HG02938 (cell line): ENCODE measurements around the gene AKAP17A.
"Not testable (repeated sequence)": the region's sequence is repeated elsewhere in the genome, so short reads cannot be mapped to it uniquely, and the experiment has no call there.

Experiments used
- ATAC-seq: cut with Tn5 transposase; IDR thresholded peaks from one replicate; pipeline ENCODE4 v1.9.1; 2021; ENCODE audit warnings: mild to moderate bottlenecking, moderate library complexity; ENCODE audit not compliant: unreplicated experiment

The AKAP17A gene

GRCh38 chrX:1591102-1591862, at the start of gene AKAP17A:
Gene AKAP17A (plus strand): TSS chrX:1591604. CDS start chrX:1593463, 1,859 bp downstream.
- ATAC-seq = peak; percentile 72

- ATAC-seq = no peak
Observed at GRCh38 chrX:1542994-1543725, 48.2 kb upstream of the AKAP17A start.

- no peak for ATAC-seq
Observed at GRCh38 chrX:1545776-1546408, 45.5 kb upstream of the AKAP17A start.

- no peak for ATAC-seq
Observed at GRCh38 chrX:1546691-1547251, 44.6 kb upstream of the AKAP17A start.

- no peak for ATAC-seq
Observed at GRCh38 chrX:1551959-1552546, 39.4 kb upstream of the AKAP17A start.

GRCh38 chrX:1554469-1555210, 36.8 kb upstream of the AKAP17A start:
- ATAC-seq = no peak

GRCh38 chrX:1555370-1555769, 36.0 kb upstream of the AKAP17A start:
- ATAC-seq = no peak

GRCh38 chrX:1557442-1557841, 34.0 kb upstream of the AKAP17A start:
- ATAC-seq = not testable (repeated sequence)

- ATAC-seq = no peak
Observed at GRCh38 chrX:1558761-1559468, 32.5 kb upstream of the AKAP17A start.

- ATAC-seq = no peak
Observed at GRCh38 chrX:1561164-1561563, 30.2 kb upstream of the AKAP17A start.

GRCh38 chrX:1564077-1564476, 27.3 kb upstream of the AKAP17A start:
- not testable (repeated sequence) for ATAC-seq

- ATAC-seq = peak; percentile 64
Observed at GRCh38 chrX:1564750-1565683, 26.4 kb upstream of the AKAP17A start.

GRCh38 chrX:1574181-1574580, 17.2 kb upstream of the AKAP17A start:
- not testable (repeated sequence) for ATAC-seq

GRCh38 chrX:1576201-1576992, 15.0 kb upstream of the AKAP17A start:
- ATAC-seq = no peak

- no peak for ATAC-seq
Observed at GRCh38 chrX:1577845-1578244, 13.6 kb upstream of the AKAP17A start.

GRCh38 chrX:1578511-1579173, 12.8 kb upstream of the AKAP17A start:
- ATAC-seq = no peak

GRCh38 chrX:1581132-1581531, 10.3 kb upstream of the AKAP17A start:
- peak; percentile 43 for ATAC-seq
